K562 (cell line): ENCODE results near the gene SHANK2.

Experiments
- EP300 ChIP-seq: IDR thresholded peaks from 2 replicates; pipeline ENCODE4 v1.6.1; 2012; ENCODE audit warnings: low read length, improper control_type of control experiment
- FUS ChIP-seq: fragments of 200-400 bp; formaldehyde crosslinking; optimal IDR thresholded peaks from 2 replicates; pipeline ENCODE3; 2017; ENCODE audit warnings: low read depth, low read length
- JUN ChIP-seq, 2 experiments: sonication (generic) in 1 of 2; formaldehyde crosslinking in 1 of 2; IDR thresholded peaks; 2 replicates each; pipeline versions ENCODE4 v1.6.1 to v1.8.0; 2012 to 2022; ENCODE audit warnings: borderline replicate concordance in 2 of 2, mild to moderate bottlenecking in 2 of 2, improper control_type of control experiment in 1 of 2, low read depth in 1 of 2, low read length in 1 of 2, missing genetic modification reagents in 1 of 2
- NONO ChIP-seq, 2 experiments: fragments of 200-400 bp in 1 of 2; fragments of 450-650 bp in 1 of 2; formaldehyde crosslinking in 1 of 2; IDR thresholded peaks; 2 replicates each; pipeline ENCODE4 v1.6.1; 2017; ENCODE audit warnings: low read depth in 2 of 2, mild to moderate bottlenecking in 2 of 2, moderate library complexity in 2 of 2, low read length in 1 of 2
- POLR2AphosphoS5 ChIP-seq: IDR thresholded peaks from 2 replicates; pipeline ENCODE4 v1.6.1; 2011; ENCODE audit warnings: mild to moderate bottlenecking, low read depth, low read length, moderate library complexity; ENCODE audit not compliant: control insufficient read depth, insufficient read depth
- RBM39 ChIP-seq: fragments of 200-400 bp; formaldehyde crosslinking; optimal IDR thresholded peaks from 2 replicates; pipeline ENCODE3; 2018; ENCODE audit warnings: low read depth, low read length
- RUNX1 ChIP-seq: sonication (generic); IDR thresholded peaks from 2 replicates; pipeline ENCODE4 v1.6.1; 2016; ENCODE audit warnings: antibody characterized with exemption, low read depth
- TF ChIP-seq, protein P1 (sequence below), 3 experiments: IDR thresholded peaks in 2 of 3; conservative IDR thresholded peaks in 1 of 3; 2 replicates each; pipeline ENCODE4 v1.5.1; 2011 to 2012; ENCODE audit warnings: low read length in 3 of 3, mild to moderate bottlenecking in 3 of 3, control low read depth in 2 of 3, improper control_type of control experiment in 1 of 3, inconsistent platforms in 1 of 3, low read depth in 1 of 3, mixed read lengths in 1 of 3, moderate library complexity in 1 of 3; ENCODE audit not compliant: insufficient read depth in 2 of 3
- TF ChIP-seq, protein P2 (sequence below): fragments of 250-450 bp; sonication (Bioruptor Pico); IDR thresholded peaks from 2 replicates; pipeline ENCODE4 v1.9.0; 2021; ENCODE audit warnings: mild to moderate bottlenecking

DNA sequence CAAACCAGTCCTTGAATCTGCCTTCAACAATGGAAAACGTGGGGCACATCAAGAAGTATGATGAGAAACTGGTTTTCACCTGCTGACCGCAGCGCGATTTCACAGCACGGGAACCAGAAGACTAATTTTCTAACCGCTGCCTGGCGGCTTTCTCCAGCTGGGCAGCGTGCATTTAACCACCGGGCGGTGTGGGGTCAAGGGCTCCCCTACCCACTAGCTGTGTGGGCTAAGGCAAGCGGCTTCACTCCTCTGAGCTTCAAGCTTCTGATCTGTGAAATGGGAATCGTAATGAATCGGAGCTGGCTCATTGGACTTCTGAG, 4.2 kb downstream of the SHANK2 start:
- no peak for TF ChIP-seq JUN (IDR thresholded peaks at IDR 0.05; ENCODE audit: borderline replicate concordance, low read depth, low read length)
- no peak for TF ChIP-seq JUN (CRISPR knock-in tag; IDR thresholded peaks at IDR 0.05; ENCODE audit: borderline replicate concordance)
- no peak for TF ChIP-seq NONO (IDR thresholded peaks at IDR 0.05; ENCODE audit: low read depth in 2 of 2, low read length in 1 of 2)
- TF ChIP-seq, protein P1, sequence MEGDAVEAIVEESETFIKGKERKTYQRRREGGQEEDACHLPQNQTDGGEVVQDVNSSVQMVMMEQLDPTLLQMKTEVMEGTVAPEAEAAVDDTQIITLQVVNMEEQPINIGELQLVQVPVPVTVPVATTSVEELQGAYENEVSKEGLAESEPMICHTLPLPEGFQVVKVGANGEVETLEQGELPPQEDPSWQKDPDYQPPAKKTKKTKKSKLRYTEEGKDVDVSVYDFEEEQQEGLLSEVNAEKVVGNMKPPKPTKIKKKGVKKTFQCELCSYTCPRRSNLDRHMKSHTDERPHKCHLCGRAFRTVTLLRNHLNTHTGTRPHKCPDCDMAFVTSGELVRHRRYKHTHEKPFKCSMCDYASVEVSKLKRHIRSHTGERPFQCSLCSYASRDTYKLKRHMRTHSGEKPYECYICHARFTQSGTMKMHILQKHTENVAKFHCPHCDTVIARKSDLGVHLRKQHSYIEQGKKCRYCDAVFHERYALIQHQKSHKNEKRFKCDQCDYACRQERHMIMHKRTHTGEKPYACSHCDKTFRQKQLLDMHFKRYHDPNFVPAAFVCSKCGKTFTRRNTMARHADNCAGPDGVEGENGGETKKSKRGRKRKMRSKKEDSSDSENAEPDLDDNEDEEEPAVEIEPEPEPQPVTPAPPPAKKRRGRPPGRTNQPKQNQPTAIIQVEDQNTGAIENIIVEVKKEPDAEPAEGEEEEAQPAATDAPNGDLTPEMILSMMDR (IDR thresholded peaks at IDR 0.05 in 2 of 3, conservative IDR thresholded peaks at IDR 0.05 in 1 of 3; ENCODE audit: insufficient read depth in 2 of 3, low read depth in 1 of 3, low read length in 3 of 3), result no peak
- TF ChIP-seq, protein P2, sequence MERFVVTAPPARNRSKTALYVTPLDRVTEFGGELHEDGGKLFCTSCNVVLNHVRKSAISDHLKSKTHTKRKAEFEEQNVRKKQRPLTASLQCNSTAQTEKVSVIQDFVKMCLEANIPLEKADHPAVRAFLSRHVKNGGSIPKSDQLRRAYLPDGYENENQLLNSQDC (CRISPR knock-in tag), result no peak
- no peak for TF ChIP-seq RBM39
- TF ChIP-seq EP300, result no peak
- TF ChIP-seq FUS, result no peak
- TF ChIP-seq RUNX1, result no peak
- TF ChIP-seq POLR2AphosphoS5, result no peak
